Measurements from ENCODE around the gene SLC29A2.

SLC29A2 gene

DNA sequence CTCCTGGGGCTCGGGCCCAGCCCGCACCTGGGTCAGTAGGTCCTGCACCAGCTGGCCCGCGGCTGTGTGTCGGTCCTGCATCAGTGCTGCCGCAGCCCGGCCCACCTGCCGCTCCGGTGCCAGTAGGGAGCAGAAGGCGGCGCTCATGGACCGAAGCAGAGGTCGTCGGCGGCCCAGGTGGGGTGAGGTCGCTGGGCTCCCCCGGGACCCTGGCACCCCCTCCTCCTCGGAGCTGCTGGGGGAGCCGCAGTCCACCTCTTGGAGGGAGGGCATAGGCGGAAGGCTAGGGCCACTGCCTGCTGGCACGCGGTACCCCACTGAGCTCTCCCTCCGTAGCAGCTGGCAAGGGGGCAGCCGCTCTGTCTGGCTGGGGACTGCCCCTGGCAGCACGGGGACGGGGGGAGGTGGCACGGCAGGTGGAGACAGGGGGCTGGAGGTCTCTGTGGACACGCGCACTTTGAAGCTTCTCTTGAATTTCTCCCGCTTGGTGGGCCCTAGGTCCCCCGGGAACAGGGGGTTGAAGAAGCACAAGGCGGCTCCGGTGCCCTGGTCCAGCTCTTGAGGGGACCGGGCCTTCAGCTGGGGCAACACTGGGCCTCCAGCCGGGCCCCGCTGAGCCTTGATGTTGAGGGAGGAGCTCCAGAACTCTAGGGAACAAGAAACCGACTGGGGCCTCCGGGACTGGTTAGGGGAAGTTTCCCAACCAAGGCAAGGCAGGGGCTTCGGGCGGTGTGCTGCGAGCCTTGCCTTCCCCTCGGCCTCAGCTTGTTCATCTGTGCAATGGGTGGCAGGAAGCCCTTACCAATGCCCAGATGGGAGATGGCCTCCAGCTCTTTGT is 36.7 kb downstream of the SLC29A2 start:
- TF ChIP-seq, protein P1, sequence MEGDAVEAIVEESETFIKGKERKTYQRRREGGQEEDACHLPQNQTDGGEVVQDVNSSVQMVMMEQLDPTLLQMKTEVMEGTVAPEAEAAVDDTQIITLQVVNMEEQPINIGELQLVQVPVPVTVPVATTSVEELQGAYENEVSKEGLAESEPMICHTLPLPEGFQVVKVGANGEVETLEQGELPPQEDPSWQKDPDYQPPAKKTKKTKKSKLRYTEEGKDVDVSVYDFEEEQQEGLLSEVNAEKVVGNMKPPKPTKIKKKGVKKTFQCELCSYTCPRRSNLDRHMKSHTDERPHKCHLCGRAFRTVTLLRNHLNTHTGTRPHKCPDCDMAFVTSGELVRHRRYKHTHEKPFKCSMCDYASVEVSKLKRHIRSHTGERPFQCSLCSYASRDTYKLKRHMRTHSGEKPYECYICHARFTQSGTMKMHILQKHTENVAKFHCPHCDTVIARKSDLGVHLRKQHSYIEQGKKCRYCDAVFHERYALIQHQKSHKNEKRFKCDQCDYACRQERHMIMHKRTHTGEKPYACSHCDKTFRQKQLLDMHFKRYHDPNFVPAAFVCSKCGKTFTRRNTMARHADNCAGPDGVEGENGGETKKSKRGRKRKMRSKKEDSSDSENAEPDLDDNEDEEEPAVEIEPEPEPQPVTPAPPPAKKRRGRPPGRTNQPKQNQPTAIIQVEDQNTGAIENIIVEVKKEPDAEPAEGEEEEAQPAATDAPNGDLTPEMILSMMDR (IDR thresholded peaks at IDR 0.05): no peak
- Histone ChIP-seq H3K4me1 (peaks cover 0 to 36% (median 25%) of the 10 kb centered on the region in 4 donors), H3K27ac (no peak overlapping the region), H3K9me3 (no peaks in the 10 kb centered on the region), H3K4me3 (peak overlapping the region; percentile 54 to 66), H3K36me3 (peaks cover 6 to 58% (median 26%) of the 10 kb centered on the region in 3 donors), H3K27me3 (no peaks in the 10 kb centered on the region)
- DNase-seq: peak in 1 of 2 donors; percentile 22
- intact Hi-C loops (cut with DNase I; ENCODE audit: low total_unique reads): no loop called here

DNA sequence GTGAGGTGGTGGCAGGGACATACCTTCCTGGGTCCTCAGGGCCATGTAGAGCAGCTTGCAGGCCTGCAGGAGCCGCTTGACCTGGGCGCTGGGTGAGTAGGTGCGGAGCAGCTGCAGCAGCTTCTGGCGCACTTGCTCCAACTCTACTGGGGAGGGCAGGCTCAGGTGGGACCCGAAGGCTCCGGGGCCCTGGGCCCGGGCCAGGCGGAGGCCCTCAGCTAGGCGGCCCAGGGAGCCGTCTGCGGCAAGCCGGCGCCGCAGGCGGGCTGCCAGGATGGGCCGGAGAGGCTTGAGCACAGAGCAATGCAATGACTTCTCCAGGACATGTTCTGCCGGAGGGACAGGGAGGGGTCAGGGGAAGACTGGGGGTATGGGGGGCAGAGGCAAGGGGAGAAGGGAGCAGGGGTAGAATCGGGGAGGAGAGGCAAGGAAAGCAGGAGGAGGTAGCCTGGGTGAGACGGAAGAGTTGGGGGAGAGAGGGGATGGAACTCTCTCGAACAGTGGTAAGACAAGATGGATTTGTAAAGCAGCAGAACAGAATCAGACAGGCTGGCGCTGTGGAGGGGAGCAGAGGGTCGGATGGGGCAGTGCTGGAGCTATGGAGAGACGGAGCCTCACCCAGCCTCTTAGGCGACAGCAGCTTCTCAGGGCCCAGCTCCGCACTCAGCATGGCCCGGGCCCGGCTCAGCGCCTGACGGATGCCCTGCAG is 37.5 kb downstream of the SLC29A2 start:
- Histone ChIP-seq H3K27me3 (no peaks in the 10 kb centered on the region), H3K36me3 (peaks cover under 1 to 51% (median 18%) of the 10 kb centered on the region in 3 donors), H3K27ac (no peak overlapping the region), H3K4me3 (no peak overlapping the region), H3K4me1 (peaks cover 0 to 37% (median 25%) of the 10 kb centered on the region in 4 donors), H3K9me3 (no peaks in the 10 kb centered on the region)
- intact Hi-C loops (cut with DNase I; ENCODE audit: low total_unique reads): no loop called here
- peak in 1 of 2 donors; percentile 13 for DNase-seq
- TF ChIP-seq, protein P1 (IDR thresholded peaks at IDR 0.05): no peak

DNA sequence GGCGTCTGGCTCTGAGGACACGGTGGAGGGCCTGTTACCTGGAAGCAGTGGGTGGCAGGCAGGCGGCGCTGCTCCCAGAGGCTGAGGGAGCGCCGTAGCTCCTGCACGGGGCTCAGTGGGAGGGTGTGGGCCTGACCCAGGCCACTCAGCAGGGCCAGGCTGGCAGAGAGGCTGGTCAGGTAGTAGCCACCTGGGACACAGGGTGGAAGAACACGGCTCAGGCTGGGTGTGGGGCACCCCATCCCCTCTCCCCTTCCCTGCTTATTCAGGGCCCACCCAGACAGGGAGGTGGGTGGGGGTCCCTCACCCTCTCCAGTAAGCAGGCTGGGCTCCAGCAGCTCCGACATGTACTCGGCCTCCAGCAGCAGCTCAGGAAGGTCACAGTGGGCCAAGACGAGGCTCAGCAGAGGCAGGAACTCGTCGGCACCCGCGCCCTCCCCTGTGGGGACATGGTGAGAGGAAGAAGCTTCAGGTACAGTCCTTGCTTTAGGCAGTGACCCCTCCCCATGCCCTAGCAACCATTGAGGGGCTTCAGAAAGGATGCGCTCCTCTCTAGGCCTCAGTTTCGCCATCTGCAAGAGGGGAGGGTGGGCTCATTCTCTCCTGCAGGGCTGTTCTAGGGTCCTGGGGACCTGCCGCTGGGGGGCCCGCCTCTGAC is 38.2 kb downstream of the SLC29A2 start:
- no peak overlapping the region for H3K27ac ChIP-seq
- peaks cover 0 to 44% (median 14%) of the 10 kb centered on the region in 3 donors for H3K36me3 ChIP-seq
- H3K9me3 ChIP-seq: no peaks in the 10 kb centered on the region
- TF ChIP-seq, protein P1 (IDR thresholded peaks at IDR 0.05): no peak
- H3K27me3 ChIP-seq: no peaks in the 10 kb centered on the region
- no peak overlapping the region for H3K4me3 ChIP-seq
- intact Hi-C loops (cut with DNase I; ENCODE audit: low total_unique reads): no loop called here
- peaks cover 0 to 41% (median 29%) of the 10 kb centered on the region in 4 donors for H3K4me1 ChIP-seq
- DNase-seq: peak in 1 of 2 donors; percentile 2

DNA sequence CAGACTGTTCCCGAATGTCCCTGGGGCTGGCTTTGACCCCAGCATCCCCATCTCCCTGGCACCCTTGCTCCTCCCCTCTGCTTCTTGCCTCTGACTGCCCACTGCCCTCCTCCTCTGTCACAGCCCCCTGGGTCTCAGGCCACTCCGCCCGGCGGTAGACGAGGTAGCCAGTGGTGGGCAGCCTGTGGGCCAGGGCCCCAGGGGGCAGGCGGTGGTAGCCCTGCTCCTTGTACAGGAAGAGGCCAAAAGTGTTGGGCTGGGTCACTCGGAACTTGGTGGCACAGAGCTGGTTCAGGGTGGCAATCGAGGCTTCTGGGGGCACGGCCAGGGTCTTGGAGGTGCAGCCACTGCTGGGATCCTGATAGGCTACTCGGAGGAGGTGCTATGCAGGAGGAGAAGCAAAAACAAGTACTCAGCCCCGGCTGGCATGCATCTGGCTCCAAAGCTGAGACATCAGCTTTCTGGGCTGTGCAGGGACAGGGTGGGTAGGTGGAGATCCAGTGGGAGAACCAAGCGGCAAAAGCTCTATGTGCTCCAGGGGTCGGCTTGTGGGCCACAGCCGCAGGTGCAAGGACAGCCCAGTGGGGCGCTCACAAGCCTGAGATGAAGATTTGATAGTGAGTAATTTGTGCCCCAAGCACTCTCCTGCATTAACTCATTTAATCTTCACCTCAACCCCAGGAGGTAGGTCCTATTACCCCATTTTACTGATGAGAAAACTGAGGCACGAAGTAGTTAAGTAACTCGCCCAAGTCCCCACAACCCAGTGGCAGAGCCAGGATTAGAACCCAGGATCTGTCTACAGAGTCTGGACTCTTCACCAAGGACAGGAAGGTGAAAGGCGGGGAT is 39.0 kb downstream of the SLC29A2 start:
- Histone ChIP-seq H3K4me3 (no peak overlapping the region), H3K27me3 (no peaks in the 10 kb centered on the region), H3K27ac (no peak overlapping the region), H3K4me1 (peaks cover 0 to 42% (median 33%) of the 10 kb centered on the region in 4 donors), H3K36me3 (peaks cover 0 to 36% (median 12%) of the 10 kb centered on the region in 3 donors), H3K9me3 (no peaks in the 10 kb centered on the region)
- DNase-seq: peak in 1 of 2 donors; percentile 4
- TF ChIP-seq, protein P1 (IDR thresholded peaks at IDR 0.05): no peak
- intact Hi-C loops (cut with DNase I; ENCODE audit: low total_unique reads): no loop called here

Measured in tibial artery (tissue), 4 donors.